Stimulated activated naive CD8-positive, alpha-beta T cell treated with anti-CD3 and anti-CD28 coated beads, Interleukin-15, Interleukin-2, amounts not matched to agents 100 ng/mL and 50 ng/mL, for 24 hours (primary cell): ENCODE data around the gene TRIP4.
A peak's percentile ranks its signal among the peaks of the same experiment; 100 is the strongest.
"Not testable (repeated sequence)": the region's sequence is repeated elsewhere in the genome, so short reads cannot be mapped to it uniquely, and the experiment has no call there.

ENCODE experiments used
- H3K27ac Mint-ChIP-seq: one replicate; pipeline ENCODE4 v1.8.0; 2021; ENCODE audit warnings: mild to moderate bottlenecking, mixed read lengths
- H3K27me3 Mint-ChIP-seq: one replicate; pipeline ENCODE4 v1.8.0; 2021; ENCODE audit warnings: mixed read lengths
- H3K36me3 Mint-ChIP-seq: one replicate; pipeline ENCODE4 v1.8.0; 2021; ENCODE audit warnings: low read depth, mixed read lengths
- H3K4me1 Mint-ChIP-seq: one replicate; pipeline ENCODE4 v1.8.0; 2021; ENCODE audit warnings: low read depth, mixed read lengths
- H3K4me3 Mint-ChIP-seq: one replicate; pipeline ENCODE4 v1.8.0; 2021; ENCODE audit warnings: mild to moderate bottlenecking, mixed read lengths
- H3K9me3 Mint-ChIP-seq: one replicate; pipeline ENCODE4 v1.8.0; 2021; ENCODE audit warnings: mixed read lengths

The TRIP4 gene

GRCh38 chr15:64361259-64361658 lies 26.4 kb upstream of the TRIP4 start:
- Mint-ChIP-seq H3K27ac (no peak overlapping the region), H3K4me1 (peaks cover 6% of the 10 kb centered on the region), H3K9me3 (no peaks in the 10 kb centered on the region), H3K27me3 (no peaks in the 10 kb centered on the region), H3K4me3 (no peak overlapping the region), H3K36me3 (peaks cover 17% of the 10 kb centered on the region)

GRCh38 chr15:64369078-64369607 lies 18.5 kb upstream of the TRIP4 start:
- Mint-ChIP-seq H3K4me1 (peaks cover 10% of the 10 kb centered on the region), H3K9me3 (no peaks in the 10 kb centered on the region), H3K36me3 (peaks cover 32% of the 10 kb centered on the region), H3K27ac (no peak overlapping the region), H3K27me3 (no peaks in the 10 kb centered on the region), H3K4me3 (no peak overlapping the region)

DNA sequence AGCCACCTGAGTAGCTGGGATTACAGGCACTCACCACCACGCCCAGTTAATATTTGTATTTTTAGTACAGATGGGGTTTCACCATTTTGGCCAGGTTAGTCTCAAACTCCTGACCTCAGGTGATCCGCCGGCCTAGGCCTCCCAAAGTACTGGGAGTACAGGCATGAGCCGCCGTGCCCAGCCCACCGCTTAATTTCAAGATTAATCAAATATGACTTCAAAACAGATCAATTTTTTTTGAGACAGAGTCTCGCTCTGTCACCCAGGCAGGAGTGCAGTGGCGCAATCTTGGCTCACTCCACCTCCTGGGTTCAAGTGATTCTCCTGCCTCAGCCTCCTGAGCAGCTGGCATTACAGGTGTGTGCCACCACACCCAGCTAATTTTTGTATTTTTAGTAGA lies 16.3 kb upstream of the TRIP4 start:
- H3K9me3 Mint-ChIP-seq, H3K4me1 Mint-ChIP-seq, H3K27me3 Mint-ChIP-seq, H3K4me3 Mint-ChIP-seq, H3K27ac Mint-ChIP-seq: not testable (repeated sequence)
- H3K36me3 Mint-ChIP-seq: peaks cover 34% of the 10 kb centered on the region

DNA sequence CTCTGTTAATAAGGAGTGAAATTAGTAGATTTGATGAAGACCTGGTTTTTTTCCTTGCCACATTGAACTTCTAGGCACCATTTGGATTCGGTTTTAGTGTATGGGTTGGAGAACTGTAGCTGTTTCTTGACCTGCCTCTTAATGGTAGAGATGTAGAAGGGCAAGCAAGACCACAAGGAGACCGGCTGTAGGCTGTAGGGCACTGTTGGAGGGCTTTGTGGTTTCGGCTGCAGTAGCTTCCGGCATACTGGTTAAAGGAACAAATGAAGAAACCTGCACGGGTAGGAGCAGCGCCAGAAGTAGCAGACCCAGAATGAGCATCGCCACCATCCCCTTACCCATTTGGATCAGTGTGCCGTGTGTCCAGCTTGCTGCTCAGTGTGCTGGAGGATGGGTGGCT lies 14.3 kb upstream of the TRIP4 start:
- H3K36me3 Mint-ChIP-seq: peaks cover 27% of the 10 kb centered on the region
- H3K4me3 Mint-ChIP-seq: no peak overlapping the region
- no peak overlapping the region for H3K27ac Mint-ChIP-seq
- H3K27me3 Mint-ChIP-seq: no peaks in the 10 kb centered on the region
- peaks cover 7% of the 10 kb centered on the region for H3K4me1 Mint-ChIP-seq
- H3K9me3 Mint-ChIP-seq: no peaks in the 10 kb centered on the region

DNA sequence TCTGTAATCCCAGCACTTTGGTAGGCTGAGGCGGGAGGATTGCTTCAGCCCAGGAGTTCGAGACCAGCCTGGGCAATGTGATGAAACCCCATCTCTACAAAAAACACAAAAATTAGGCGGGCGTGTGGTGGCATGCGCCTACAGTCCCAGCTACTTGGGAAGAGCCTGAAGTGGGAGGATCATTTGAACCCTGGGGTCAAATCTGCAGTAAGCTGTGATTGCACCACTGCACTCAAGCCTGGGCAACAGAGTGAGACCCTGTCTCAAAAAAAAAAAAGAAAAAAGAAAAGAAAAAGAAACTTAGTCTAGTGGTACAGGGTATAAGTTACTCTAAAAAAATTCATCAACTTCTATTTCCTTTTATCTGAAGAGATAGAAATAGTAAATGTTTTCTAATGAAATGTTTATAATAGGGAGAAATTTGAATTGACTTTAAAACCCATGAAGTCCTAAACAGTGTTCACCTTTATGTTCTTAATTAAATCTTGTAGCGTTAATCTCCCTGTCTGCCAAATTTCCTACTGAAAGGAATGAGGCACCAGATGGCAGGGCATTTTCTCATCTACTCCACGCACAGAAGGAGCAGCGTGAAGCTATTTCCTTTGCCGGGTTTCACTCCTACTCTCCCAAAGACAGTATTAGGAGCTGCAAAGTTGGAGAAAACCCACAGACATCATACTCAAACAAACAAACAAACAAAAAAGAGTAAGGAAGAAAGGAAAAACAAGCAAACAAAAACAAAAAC lies 8.2 kb upstream of the TRIP4 start:
- Mint-ChIP-seq H3K4me1 (peaks cover 18% of the 10 kb centered on the region), H3K27ac (no peak overlapping the region), H3K9me3 (no peaks in the 10 kb centered on the region), H3K4me3 (peak overlapping the region; percentile 87), H3K36me3 (peaks cover 16% of the 10 kb centered on the region), H3K27me3 (no peaks in the 10 kb centered on the region)

DNA sequence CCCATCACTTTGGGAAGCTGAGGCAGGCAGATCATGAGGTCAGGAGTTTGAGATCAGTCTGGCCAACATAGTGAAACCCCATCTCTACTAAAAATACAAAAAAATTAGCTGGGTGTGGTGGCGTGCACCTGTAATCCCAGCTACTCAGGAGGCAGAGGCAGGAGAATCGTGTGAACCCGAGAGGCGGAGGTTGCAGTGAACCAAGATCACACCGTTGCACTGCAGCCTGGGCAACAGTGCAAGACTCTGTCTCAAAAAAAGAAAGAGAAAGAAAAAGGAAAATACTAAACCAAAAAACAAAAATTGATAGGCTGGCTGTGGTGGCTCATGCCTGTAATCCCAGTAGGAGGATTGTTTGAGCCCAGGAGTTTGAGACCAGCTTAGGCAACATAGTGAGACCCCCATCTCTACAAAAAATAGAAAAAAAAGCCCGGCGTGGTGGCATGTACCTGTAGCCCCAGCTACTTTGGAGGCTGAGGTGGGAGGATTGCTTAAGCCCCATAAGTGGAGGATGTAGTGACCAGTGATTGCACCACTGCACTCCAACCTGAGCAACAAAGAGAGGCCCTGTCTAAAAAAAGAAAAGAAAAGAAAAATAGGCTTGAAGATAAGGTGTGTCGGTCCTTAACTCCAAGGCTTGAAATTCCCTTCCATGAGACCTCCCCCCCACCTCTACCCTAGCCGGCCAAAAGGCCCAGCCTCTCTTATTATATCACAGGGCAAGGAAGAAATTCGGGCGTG lies 7.3 kb upstream of the TRIP4 start:
- peaks cover 15% of the 10 kb centered on the region for H3K36me3 Mint-ChIP-seq
- not testable (repeated sequence) for H3K27me3 Mint-ChIP-seq, H3K9me3 Mint-ChIP-seq
- H3K4me3 Mint-ChIP-seq: peak overlapping the region; percentile 87
- peaks cover 18% of the 10 kb centered on the region for H3K4me1 Mint-ChIP-seq
- peak overlapping the region; percentile 81 for H3K27ac Mint-ChIP-seq

DNA sequence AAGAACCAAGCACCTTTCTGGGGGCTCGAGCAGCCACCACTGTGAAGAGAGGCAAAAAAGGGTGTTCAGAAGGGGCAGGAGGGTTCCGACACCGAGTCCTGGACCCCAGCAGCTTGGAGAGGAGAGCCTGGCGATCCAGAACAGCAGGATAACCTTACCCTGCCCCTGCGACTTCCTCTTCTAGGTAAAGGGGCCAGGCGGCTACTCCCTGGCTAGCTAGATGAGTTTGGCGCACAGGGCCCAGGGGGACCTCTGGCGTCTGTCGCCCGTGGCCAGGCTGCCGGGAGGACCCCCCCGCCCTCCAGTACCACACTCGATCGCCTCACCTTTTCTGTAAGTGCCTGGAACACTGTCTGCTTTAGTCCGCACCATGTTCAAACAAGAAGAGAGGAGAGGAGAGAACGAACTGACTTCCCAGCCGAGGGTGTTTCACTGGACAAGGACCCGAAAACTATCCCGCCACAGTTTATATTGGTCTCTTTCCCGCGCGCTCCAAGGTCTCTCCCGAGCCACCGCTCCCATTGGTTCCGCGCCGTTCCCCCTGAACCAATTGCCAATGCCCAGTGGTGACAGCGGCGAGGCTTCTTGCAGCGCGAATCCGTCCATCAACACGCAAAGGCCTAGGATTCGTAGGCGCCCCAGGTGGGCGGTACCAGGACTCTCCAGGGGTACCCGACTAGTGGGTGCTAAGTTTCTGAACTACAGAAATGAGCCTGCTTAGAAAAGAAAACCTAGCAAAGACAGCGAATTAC lies 6.5 kb upstream of the TRIP4 start, which contains the start of gene PCLAF:
PCLAF (minus strand) TSS at position 442 of the 752 bp plus-strand sequence; CDS start at position 372, 70 bp downstream.
- Mint-ChIP-seq H3K36me3 (peaks cover 9% of the 10 kb centered on the region), H3K9me3 (no peaks in the 10 kb centered on the region)

DNA sequence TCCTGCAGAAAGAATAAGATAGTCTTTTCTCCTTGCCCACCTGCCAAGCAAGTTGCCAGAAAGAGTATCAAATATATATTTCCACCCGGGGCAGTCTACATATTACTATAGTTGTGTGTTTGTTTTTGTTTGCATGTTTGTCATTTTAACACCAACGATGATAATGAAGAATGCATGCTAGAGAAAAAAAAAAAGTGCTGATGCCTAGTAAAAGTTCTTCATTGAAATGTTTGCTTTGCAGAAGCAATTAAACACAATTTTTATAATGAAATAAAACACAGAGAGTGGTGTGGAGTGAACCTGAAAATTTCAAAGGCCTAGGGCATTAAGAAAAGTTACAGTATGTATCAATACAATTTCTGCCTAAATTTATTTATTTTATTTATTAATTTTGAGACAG lies 3.9 kb upstream of the TRIP4 start:
- H3K36me3 Mint-ChIP-seq: peaks cover 12% of the 10 kb centered on the region
- peaks cover 31% of the 10 kb centered on the region for H3K4me1 Mint-ChIP-seq
- no peak overlapping the region for H3K4me3 Mint-ChIP-seq
- H3K9me3 Mint-ChIP-seq: no peaks in the 10 kb centered on the region
- H3K27me3 Mint-ChIP-seq: no peaks in the 10 kb centered on the region
- no peak overlapping the region for H3K27ac Mint-ChIP-seq

More for the DNA sequence above, 6.5 kb upstream of the TRIP4 start, which contains the start of gene PCLAF:
- H3K4me1 Mint-ChIP-seq: peaks cover 18% of the 10 kb centered on the region
- no peaks in the 10 kb centered on the region for H3K27me3 Mint-ChIP-seq
- peak within 1 kb of the TSS; percentile 81 for H3K27ac Mint-ChIP-seq
- H3K4me3 Mint-ChIP-seq: peak within 1 kb of the TSS; percentile 87

GRCh38 chr15:64386291-64386690 lies 1.3 kb upstream of the TRIP4 start:
- Mint-ChIP-seq H3K4me1 (peaks cover 30% of the 10 kb centered on the region), H3K27ac (no peak overlapping the region), H3K4me3 (peak overlapping the region; percentile 61), H3K9me3 (no peaks in the 10 kb centered on the region), H3K36me3 (peaks cover 3% of the 10 kb centered on the region), H3K27me3 (no peaks in the 10 kb centered on the region)

DNA sequence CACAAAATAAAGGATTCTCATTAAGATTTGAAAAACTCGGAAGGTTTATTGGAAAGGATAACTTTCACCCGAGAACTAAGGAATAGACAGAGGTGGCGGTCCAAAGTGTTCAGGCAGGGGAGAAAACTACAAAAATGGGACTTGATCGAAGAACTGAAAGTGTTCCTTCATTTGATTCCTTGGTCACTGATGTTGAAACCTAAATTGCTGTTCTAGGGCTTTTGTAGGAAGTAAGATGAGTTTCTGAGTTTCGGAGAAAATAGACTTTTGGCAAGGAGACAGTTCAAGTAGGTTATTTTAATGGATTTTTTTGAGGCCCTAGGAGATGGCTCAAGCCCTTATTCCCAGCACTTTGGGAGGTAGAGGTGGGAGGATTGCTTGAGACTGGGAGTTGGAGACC lies 1.4 kb downstream of the TRIP4 start:
- Mint-ChIP-seq H3K4me1 (peaks cover 22% of the 10 kb centered on the region), H3K27me3 (no peaks in the 10 kb centered on the region), H3K9me3 (no peaks in the 10 kb centered on the region), H3K4me3 (peak overlapping the region; percentile 100), H3K27ac (peak overlapping the region; percentile 18), H3K36me3 (peaks cover 7% of the 10 kb centered on the region)

DNA sequence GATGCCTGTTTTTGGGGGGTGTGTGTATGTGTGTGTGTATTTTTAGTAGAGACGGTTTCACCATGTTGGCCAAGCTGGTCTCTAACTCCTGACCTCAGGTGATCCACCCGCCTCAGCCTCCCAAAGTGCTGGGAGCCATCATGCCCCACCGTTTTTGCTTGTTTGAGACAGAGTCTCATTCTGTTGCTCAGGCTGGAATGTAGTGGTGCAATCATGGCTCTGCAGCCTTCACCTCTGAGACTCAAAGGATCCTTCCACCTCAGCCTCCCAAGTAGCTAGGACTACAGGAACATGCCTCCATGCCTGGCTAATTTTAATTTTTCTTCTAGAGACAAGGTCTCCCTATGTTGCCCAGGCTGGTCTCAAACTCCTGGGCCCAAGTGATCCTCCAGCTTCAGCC lies 4.8 kb downstream of the TRIP4 start:
- H3K9me3 Mint-ChIP-seq, H3K4me3 Mint-ChIP-seq, H3K27me3 Mint-ChIP-seq, H3K27ac Mint-ChIP-seq: not testable (repeated sequence)
- Mint-ChIP-seq H3K36me3 (peaks cover 29% of the 10 kb centered on the region), H3K4me1 (peaks cover 25% of the 10 kb centered on the region)

DNA sequence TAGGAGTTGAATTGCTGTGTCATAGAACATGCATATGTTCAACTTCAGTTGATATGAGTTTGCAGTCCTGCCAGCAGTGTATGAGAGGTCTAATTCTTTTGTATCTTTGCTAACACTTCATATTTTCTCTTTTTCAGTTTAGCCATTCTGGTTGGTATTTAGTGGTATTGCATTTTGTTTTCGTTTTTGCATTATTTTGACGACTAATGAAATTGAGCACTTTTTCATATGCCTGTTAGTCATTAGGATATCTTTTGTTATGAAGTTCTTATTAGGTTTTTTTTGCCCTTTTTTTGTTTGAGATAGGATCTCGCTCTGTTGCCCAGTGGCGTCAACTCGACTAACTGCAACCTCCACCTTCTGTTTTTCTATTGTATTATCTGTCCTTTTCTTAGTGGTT lies 9.2 kb downstream of the TRIP4 start:
- peaks cover 5% of the 10 kb centered on the region for H3K4me1 Mint-ChIP-seq
- H3K27ac Mint-ChIP-seq: no peak overlapping the region
- peaks cover 44% of the 10 kb centered on the region for H3K36me3 Mint-ChIP-seq
- H3K27me3 Mint-ChIP-seq: no peaks in the 10 kb centered on the region
- H3K9me3 Mint-ChIP-seq: no peaks in the 10 kb centered on the region
- no peak overlapping the region for H3K4me3 Mint-ChIP-seq

DNA sequence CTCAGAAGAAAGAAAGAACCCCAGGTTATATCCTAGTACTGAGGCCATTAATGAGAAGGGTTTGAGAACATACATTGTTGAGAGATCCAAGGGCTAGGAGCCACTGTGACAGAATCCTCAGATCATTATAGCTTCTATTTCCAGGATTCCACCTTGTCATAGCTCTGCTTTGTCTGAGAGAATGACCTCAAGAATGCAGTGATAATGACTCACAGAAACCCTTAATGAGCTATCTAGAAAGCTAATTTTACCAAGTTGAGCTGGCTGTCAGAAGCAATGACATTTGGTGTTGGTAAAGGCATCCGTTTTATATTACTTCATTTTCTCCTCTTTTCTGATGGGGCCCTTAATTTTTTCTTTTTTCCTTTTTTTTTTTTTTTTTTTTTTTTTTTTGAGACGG lies 10.9 kb downstream of the TRIP4 start:
- H3K36me3 Mint-ChIP-seq: peaks cover 45% of the 10 kb centered on the region
- no peaks in the 10 kb centered on the region for H3K9me3 Mint-ChIP-seq
- no peaks in the 10 kb centered on the region for H3K27me3 Mint-ChIP-seq
- H3K4me1 Mint-ChIP-seq: peaks cover 5% of the 10 kb centered on the region
- H3K4me3 Mint-ChIP-seq: no peak overlapping the region
- no peak overlapping the region for H3K27ac Mint-ChIP-seq

- H3K4me3 Mint-ChIP-seq: no peak overlapping the region
- no peaks in the 10 kb centered on the region for H3K4me1 Mint-ChIP-seq
- peaks cover 35% of the 10 kb centered on the region for H3K36me3 Mint-ChIP-seq
- H3K27me3 Mint-ChIP-seq: no peaks in the 10 kb centered on the region
- no peaks in the 10 kb centered on the region for H3K9me3 Mint-ChIP-seq
- H3K27ac Mint-ChIP-seq: no peak overlapping the region
These were observed 12.9 kb downstream of the TRIP4 start for GRCh38 chr15:64400583-64400982.

GRCh38 chr15:64412216-64412615 lies 24.6 kb downstream of the TRIP4 start:
- no peaks in the 10 kb centered on the region for H3K4me1 Mint-ChIP-seq
- peaks cover 61% of the 10 kb centered on the region for H3K36me3 Mint-ChIP-seq
- no peaks in the 10 kb centered on the region for H3K9me3 Mint-ChIP-seq
- H3K27me3 Mint-ChIP-seq: no peaks in the 10 kb centered on the region
- no peak overlapping the region for H3K27ac Mint-ChIP-seq
- H3K4me3 Mint-ChIP-seq: no peak overlapping the region
